Kidney epithelial cell (primary cell): Measurements from ENCODE around the gene NHERF2. TPM values are rescaled to one million over a fixed set of nuclear protein-coding genes. Genes with fewer than 3 reads are reported as not detected.

Source experiments
- DNase-seq: peaks from one replicate; pipeline ENCODE4 v3.0.0-alpha.2; 2010; ENCODE audit warnings: low read depth
- H3K27me3 ChIP-seq: 2 replicates; pipeline ENCODE4 v1.6.0; 2011; ENCODE audit warnings: low read length; ENCODE audit not compliant: control insufficient read depth, insufficient read depth
- H3K36me3 ChIP-seq: 2 replicates; pipeline ENCODE4 v1.5.1; 2011; ENCODE audit warnings: low read length; ENCODE audit not compliant: control insufficient read depth, insufficient read depth
- H3K4me3 ChIP-seq: 2 replicates; pipeline ENCODE4 v1.5.1; 2011; ENCODE audit warnings: low read depth, mild to moderate bottlenecking, control low read depth, low read length
- total RNA-seq: library from RNA; depleted of rRNA; stranded (reverse); fragments of >200 nt; gene quantifications from 2 replicates; pipeline ENCODE4 v1.2.3, GENCODE V29; 2015
- TF ChIP-seq, protein P1 (sequence below): IDR thresholded peaks from 2 replicates; pipeline ENCODE4 v1.5.1; 2011; ENCODE audit warnings: mild to moderate bottlenecking, moderate library complexity, low read length, control low read depth, inconsistent platforms; ENCODE audit not compliant: insufficient read depth, poor library complexity, severe bottlenecking

The NHERF2 gene
- total RNA-seq, 1 donor from 2014 or later: 27.5 TPM

DNA sequence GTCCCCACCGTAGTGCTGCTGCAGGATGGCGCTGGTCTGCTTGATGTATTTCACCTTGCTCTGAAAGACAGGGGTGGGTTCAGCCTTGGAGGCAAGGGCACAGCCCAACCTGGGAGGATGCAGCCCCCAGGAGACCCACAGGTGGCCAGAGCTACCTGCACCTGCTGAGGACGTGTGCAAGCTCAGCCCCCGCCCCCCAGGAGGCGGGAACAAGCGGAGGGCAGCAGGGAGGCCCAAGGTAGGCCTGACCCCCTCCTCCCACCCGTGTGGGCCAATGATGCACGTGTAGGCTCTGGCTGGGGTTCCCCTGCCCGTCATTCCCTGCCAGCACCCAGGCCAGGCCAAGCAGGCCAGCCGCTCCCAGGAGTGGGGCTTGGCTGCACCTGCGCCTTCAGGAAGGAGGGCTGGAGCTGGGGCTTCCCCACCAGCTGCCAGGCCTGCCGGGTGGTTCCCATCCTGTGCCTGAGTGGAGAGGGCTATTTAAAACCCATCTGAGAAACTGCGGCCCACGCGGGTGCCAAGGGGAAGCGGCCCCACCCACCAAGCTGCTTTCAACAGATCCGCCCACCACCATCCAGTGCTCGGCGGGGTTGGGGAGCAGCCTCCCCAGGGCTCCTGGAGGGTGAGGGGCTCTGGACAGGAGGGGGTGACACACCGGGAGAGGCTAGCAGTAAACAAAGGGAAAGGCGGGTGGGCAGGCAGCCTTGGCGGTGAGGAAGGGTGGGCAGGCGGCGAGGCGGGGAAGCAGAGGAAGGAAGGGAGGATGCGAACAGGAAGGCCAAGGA, 17.2 kb downstream of the NHERF2 start:
- no peak for DNase-seq
- TF ChIP-seq, protein P1, sequence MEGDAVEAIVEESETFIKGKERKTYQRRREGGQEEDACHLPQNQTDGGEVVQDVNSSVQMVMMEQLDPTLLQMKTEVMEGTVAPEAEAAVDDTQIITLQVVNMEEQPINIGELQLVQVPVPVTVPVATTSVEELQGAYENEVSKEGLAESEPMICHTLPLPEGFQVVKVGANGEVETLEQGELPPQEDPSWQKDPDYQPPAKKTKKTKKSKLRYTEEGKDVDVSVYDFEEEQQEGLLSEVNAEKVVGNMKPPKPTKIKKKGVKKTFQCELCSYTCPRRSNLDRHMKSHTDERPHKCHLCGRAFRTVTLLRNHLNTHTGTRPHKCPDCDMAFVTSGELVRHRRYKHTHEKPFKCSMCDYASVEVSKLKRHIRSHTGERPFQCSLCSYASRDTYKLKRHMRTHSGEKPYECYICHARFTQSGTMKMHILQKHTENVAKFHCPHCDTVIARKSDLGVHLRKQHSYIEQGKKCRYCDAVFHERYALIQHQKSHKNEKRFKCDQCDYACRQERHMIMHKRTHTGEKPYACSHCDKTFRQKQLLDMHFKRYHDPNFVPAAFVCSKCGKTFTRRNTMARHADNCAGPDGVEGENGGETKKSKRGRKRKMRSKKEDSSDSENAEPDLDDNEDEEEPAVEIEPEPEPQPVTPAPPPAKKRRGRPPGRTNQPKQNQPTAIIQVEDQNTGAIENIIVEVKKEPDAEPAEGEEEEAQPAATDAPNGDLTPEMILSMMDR: no peak
- Histone ChIP-seq H3K36me3 (no peaks in the 10 kb centered on the region), H3K4me3 (no peak overlapping the region), H3K27me3 (no peaks in the 10 kb centered on the region)

DNA sequence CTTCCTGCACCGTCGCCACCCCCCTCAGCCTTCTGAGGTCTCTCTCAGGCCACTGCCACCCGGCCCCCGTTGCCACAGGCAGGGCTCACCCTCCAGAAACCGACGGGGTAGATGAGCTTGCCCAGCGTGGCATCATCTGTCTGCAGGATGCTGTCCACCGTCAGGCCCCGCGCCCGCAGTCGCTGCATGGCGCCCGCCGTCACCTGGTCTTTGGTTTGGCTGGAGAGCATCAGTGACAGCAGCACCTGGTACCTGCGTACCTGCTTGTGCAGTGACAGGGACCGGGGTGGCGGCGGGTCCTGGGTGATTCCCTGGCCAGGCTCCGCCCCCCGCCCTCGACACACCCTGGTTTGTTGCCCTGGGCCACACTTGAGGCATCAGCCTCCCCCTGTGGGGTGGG, 17.8 kb downstream of the NHERF2 start:
- H3K36me3 ChIP-seq: no peaks in the 10 kb centered on the region
- no peak overlapping the region for H3K4me3 ChIP-seq
- H3K27me3 ChIP-seq: no peaks in the 10 kb centered on the region
- no peak for DNase-seq
- TF ChIP-seq, protein P1: no peak

- DNase-seq: no peak
- TF ChIP-seq, protein P1: no peak
- H3K36me3 ChIP-seq: no peaks in the 10 kb centered on the region
- H3K27me3 ChIP-seq: no peaks in the 10 kb centered on the region
- H3K4me3 ChIP-seq: no peak overlapping the region
Observed at GRCh38 chr16:2045965-2046892, 19.5 kb downstream of the NHERF2 start.

DNA sequence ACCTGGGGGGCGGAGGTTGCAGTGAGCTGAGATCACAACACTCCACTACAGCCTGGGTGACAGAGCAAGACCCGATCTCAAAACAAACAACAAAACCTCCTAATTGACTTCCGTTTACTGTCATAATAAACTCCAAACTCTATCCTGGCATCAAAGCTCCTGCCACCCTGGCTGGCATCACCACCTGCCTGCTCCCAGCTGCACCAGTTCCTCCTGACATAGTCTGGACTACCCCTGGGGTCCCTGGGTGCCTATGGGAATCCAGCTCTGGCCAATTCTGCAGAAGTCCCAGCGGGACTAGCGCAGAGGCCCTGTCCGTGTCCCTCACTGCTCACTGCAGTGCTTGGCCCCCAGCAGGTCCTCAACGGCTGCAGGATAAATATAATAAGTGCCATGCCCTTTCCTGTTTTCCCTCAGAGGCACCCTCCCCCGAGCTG, 20.2 kb downstream of the NHERF2 start:
- no peak for DNase-seq
- no peaks in the 10 kb centered on the region for H3K27me3 ChIP-seq
- H3K36me3 ChIP-seq: no peaks in the 10 kb centered on the region
- peak overlapping the region; percentile 60 for H3K4me3 ChIP-seq
- TF ChIP-seq, protein P1: no peak

GRCh38 chr16:2047330-2048115, 20.8 kb downstream of the NHERF2 start, which contains the start of the genes NTHL1 and TSC2:
NTHL1 (minus strand) TSS chr16:2047834; CDS start chr16:2047823, 11 bp downstream.
TSC2 (plus strand) TSS chr16:2047985; CDS start chr16:2048616, 631 bp downstream.
- peak; percentile 86 for DNase-seq
- Histone ChIP-seq H3K4me3 (peak within 1 kb of the TSS; percentile 60), H3K27me3 (no peaks in the 10 kb centered on the region), H3K36me3 (no peaks in the 10 kb centered on the region)
- TF ChIP-seq, protein P1: peak; percentile 10
